Measurements from ENCODE around the gene A1BG. TPM values are rescaled to one million over a fixed set of nuclear protein-coding genes. Genes with fewer than 3 reads are reported as not detected.
A peak's percentile ranks its signal among the peaks of the same experiment; 100 is the strongest.

Gene A1BG
- total RNA-seq, 1 donor from 2014 or later, result 12.4 TPM

DNA sequence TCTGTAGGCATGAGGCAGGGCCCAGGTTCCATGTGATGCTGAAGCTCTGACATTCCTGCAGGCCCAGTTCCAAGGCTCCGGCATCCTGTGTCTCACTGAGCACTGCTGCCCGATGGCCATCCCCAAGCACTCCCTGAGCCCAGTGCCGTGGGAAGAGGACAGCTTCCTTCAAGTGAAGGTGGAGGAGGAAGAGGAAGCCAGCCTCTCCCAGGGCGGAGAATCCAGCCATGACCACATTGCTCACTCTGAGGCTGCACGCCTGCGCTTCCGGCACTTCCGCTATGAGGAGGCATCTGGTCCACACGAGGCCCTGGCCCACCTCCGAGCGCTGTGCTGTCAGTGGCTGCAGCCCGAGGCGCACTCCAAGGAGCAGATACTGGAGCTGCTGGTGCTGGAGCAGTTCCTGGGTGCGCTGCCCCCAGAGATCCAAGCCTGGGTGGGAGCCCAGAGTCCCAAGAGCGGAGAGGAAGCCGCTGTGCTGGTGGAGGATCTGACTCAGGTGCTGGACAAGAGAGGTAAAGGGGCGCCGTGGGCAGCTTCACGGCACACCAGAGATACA lies 18.5 kb downstream of the A1BG start:
- DNase-seq, result no peak

DNA sequence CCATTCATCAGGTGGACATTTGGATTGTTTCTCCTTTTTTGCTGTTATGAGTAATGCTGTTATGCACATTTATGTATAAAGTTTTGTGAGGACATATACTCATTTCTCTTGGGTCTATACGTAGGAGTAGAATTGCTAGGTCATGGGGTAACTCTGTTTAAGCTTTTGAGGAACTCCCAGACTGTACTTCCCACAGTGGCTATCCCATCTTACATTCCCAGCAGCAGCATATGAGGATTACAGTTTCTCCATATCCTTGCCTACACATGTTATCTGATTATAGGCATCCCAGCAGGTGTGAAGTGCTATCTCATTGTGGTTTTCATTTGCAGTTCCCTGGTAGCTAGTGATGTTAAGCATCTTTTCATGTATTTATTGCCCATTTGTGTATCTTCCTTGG lies 20.6 kb downstream of the A1BG start:
- DNase-seq, result no peak

- peak; percentile 77 for DNase-seq
These were observed 22.8 kb downstream of the A1BG start for GRCh38 chr19:58330458-58330857.

DNA sequence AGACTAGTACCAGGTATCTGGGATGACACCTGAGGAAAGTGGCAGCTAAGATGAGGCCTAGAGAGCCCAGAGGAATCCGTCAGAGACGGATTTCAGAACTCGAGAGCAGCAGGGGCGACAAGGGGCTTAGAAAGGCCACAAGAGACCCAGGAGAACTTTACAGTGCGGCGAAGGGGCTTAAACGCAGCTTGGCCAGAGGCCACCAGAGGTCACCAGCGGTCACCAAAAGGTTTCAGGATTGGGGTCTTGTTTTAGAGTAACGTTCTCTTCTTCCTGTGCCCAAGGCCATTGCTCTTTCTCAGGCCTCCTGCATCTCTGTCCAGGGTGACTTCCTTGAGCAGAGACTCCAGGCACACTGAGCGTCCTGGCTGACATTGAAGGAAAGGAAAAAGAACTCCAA lies 24.3 kb downstream of the A1BG start:
- DNase-seq, result peak; percentile 36

- peak; percentile 98 for DNase-seq
These were observed 26.2 kb downstream of the A1BG start, which contains the start of gene ZSCAN22 for GRCh38 chr19:58326914-58327726. Gene ZSCAN22 (plus strand): TSS chr19:58326994. CDS start chr19:58334803, 7,809 bp downstream.

DNA sequence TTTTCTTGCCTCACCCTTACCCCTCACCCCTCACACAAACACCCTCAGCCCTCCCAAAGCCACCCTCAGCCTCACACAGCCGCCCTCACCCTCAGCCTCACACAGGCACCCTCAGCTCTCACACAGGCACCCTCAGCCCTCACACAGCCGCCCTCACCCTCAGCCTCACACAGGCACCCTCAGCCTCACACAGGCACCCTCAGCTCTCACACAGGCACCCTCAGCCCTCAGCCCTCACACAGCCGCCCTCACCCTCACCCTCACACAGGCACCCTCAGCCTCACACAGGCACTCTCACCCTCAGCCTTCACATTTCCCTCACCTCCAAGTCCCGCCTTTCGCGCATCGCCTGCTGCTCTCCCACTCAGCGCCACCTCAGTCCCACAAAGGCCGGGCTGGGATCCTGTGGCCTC lies 26.8 kb downstream of the A1BG start:
- no peak for DNase-seq

- no peak for DNase-seq
These were observed 27.8 kb downstream of the A1BG start for GRCh38 chr19:58325311-58326022.

DNA sequence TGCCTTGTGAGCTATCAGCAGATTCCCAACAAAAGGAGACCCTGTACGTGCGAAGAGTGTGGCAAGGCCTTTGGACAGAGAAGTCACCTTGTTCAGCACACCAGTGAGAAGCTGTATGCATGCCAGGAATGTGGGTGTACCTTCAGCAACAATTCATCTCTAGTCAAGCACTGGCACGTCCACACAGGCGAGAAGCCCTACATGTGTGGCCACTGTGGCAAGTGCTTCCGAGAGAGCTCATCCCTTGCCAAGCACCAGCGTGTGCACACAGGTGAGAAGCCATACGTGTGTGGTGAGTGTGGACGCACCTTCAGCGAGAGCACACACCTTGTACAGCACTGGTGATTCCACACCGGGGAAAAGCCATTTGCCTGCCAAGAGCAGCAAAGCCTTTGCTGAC lies 34.1 kb downstream of the A1BG start:
- DNase-seq, result no peak

- no peak for DNase-seq
These were observed 35.0 kb downstream of the A1BG start for GRCh38 chr19:58318297-58318696.

DNA sequence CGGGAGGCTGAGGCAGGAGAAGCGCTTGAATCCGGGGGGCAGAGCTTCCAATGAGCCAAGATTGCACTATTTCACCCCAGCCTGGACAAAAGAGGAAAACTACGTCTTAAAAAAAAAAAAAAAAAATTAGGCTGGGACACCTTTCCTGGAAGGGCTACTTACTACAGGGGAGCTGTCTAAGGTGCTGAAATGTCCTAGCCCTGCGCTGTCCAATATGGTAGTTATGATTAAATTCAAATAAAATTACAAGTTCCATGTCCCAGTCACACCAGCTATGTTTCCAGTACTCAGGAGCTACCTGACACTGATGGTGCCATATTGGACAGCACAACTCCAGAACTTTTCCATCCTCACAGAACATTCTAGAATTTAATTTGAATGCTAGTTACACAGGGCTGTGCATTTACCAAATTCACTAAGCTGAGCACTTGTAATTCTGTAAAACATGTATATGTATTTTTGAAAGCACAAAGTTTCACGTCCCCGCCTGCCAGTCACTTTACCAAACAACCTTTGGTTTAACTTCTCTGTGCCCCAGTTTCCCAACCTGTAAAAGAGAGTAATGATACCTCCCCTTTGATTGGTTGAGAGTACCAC lies 35.7 kb downstream of the A1BG start:
- DNase-seq, result peak; percentile 69

DNA sequence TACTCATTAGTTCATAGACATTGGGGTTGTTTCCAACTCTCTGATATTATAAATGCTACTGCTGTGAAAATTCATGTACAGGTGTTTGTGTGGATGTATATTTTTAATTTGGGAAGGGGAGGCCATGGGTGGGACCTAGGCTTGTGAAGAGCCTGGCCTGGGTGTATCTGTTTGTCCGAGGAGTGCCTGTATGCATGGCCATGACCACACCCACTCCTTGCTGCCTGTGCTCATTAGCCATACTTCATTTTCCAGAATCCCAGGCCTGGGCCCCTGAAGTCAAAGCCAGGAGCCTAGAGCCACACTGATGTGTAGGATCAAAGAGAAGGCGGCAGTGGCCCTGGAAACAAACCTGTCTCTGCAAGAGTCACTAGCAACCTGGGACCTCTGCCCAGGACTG lies 37.7 kb downstream of the A1BG start:
- no peak for DNase-seq

GRCh38 chr19:58311345-58311865 lies 41.9 kb downstream of the A1BG start:
- DNase-seq, result no peak

DNA sequence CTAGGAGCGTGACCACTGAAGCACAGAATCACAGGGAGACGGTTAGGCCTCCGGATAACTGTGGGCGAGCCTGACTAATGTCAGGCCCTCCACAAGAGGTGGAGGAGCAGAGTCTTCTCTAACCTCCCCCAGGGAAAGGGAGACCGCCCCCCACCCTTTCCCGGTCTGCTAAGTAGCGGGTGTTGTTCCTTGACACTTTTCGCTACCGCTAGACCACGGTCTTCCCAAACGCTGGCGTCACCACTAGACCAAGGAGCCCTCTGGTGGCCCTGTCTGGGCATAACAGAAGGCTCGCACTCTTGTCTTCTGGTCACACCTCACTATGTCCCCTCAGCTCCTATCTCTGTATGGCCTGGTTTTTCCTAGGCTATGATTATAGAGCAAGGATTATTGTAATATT lies 42.6 kb downstream of the A1BG start:
- DNase-seq, result peak; percentile 51

DNA sequence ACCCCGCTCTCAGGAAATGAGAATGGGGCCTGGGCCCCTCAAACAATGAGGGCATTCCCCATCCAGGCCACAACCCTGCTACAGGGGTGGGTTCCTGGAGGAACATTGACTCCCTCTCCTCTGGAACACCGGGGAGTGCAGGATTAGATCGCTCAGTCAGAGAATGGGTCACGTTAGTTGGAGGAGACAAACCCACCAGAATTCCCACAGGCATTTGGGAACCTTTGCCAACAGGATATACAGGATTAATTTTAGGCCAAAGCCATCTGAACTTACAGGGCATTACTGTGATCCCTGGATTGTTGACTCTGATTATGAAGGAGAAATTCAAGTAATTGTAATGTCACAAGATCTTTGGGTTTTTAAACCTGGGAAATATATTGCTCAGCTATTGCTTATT lies 45.6 kb downstream of the A1BG start:
- no peak for DNase-seq

DNA sequence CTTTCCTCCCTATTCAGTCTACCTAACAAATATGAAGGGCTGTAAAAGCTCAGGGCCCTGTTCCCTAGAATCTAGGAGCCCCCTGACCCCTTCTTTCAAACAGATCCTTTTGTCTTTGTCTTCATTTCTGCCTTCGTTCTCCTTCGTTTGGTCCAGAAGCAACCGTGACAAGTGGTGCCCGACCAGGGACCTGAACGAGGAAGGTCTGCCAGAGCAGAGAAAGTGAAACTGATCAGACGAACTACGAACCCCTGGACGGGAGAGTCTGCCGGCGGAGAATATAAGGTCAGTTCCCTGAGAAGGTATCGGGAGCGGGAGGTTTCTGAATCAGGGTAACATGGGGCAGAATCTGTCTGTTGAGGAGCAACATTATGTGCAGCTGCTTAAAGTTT lies 47.4 kb downstream of the A1BG start:
- DNase-seq, result peak; percentile 41

DNA sequence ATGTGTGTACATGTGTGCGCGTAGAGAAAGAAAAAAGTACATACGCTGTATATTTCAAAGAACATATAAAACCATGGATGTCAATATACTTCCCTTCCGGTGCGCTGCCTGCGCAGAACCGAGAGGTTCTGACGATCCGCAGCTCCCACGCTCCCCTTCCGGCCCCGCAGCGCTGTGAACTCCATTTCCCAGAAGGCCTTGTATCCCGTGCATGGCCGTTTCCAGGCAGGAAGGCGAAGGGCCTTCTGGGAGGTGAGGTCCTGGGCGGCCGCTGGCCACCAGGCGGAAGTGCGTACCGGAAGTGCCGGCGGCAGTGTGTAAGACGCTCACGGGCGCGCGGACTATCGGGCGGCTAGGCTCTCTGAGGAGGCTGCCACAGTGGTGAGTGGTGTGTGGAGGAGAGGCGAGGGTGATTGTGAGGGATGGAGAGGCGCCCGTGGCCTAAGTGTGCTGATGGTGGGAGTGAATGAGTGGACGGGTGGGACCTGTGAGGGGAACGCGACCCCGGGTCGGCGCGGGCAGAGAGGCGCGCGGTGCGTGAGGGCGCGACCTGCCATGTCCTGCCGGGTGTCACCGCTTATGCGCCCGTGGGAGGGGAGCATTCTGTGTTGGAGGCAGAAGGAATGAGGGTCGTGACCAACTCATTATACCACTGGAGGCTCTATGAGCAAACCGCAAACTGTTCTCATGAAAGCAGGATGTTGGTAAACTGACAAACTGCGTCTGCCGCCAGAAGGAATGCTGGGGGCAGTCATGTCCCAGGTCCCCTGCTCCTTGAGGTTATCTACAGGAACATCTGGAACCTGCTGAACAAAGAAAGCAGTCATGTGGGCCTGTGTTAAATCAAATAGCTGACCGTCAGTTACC lies 48.0 kb downstream of the A1BG start, which contains the start of gene ERVK3-1:
TSS of gene ERVK3-1 (plus strand) at position 313 of the 867 bp plus-strand sequence. CDS start 6,792 bp downstream, outside the sequence.
- DNase-seq, result peak; percentile 99

DNA sequence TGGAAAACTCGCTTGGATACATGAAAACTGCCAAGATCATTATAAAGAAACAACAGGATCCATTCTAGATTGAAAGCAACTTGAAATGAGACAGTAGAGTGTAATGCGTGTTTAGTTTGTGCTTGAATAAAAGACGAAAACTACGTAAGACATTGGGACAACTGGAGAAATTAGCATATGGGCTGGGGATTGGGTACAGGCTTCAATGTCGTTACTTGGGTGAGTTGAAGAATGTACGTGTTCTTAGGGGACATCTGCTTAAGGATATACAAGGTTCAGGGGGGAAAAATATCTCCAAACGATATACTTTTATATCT lies 48.6 kb downstream of the A1BG start:
- DNase-seq, result no peak

DNA sequence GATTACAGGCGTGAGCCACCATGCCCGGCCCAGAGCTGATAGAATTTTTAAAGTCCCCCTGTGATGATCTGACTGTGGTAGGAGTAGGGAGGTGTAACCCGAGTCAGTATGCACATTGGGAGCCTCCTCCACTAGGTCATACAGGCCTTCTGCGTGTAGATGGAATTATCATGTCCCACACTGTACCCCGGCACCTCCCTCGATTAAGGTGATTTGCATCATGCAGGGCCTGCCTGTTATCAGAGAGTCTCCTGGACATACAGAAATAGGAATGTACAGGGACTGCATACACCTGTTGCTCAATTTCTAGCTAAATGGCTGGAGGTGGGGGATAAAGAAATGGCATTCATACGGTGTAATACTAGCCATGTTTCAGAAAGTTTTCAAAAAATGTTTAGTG lies 49.0 kb downstream of the A1BG start:
- no peak for DNase-seq

GRCh38 chr19:58300620-58301019 lies 52.7 kb downstream of the A1BG start:
- DNase-seq, result no peak

DNA sequence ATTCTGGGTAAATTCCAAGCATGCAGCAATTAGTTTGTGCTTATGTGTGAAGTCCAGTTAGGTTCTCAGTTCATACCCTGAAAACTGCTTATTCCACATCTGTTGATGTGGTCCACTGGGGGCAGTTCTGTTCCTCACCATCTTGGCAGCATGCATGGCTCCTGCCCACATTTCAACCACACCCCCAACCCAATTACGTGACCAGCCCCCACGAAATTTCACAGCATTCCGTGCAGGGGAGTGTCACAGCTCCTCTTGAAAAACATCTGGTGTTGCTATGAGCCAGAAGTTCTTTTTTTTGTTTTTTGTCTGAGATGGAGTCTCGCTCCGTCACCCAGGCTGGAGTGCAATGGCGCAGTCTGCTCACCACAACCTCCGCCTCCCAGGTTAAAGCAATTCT lies 57.2 kb downstream of the A1BG start:
- DNase-seq, result no peak
